MM.1S (cell line): ENCODE measurements around the gene SLC47A1.

Experiments used
- DNase-seq: peaks from one replicate; pipeline ENCODE4 v3.0.0-alpha.2; 2015
- H2AFZ ChIP-seq: fragments of 300-600 bp; sonication (generic); 2 replicates; pipeline ENCODE4 v1.6.0; 2016; ENCODE audit warnings: antibody characterized with exemption, low read length
- H3F3A ChIP-seq: fragments of 300-600 bp; sonication (generic); 2 replicates; pipeline ENCODE4 v1.6.1; 2016; ENCODE audit warnings: mild to moderate bottlenecking, antibody characterized with exemption, low read length, moderate library complexity, mixed read lengths; ENCODE audit not compliant: insufficient read depth
- H3K27ac ChIP-seq: fragments of 300-600 bp; sonication (generic); 2 replicates; pipeline ENCODE4 v1.5.1; 2016; ENCODE audit warnings: mild to moderate bottlenecking, low read length
- H3K27me3 ChIP-seq: fragments of 300-600 bp; sonication (generic); replicated peaks from 2 replicates; pipeline ENCODE4 v1.6.0; 2016; ENCODE audit warnings: low read length; ENCODE audit not compliant: insufficient read depth
- H3K36me3 ChIP-seq: fragments of 300-600 bp; sonication (generic); replicated peaks from 2 replicates; pipeline ENCODE4 v1.6.1; 2016; ENCODE audit warnings: mild to moderate bottlenecking, low read length, mixed read lengths; ENCODE audit not compliant: insufficient read depth
- H3K4me1 ChIP-seq: fragments of 300-600 bp; sonication (generic); 2 replicates; pipeline ENCODE4 v1.6.1; 2016; ENCODE audit warnings: low read length, mixed read lengths
- H3K4me2 ChIP-seq: fragments of 300-600 bp; sonication (generic); 2 replicates; pipeline ENCODE4 v1.6.0; 2016; ENCODE audit warnings: low read depth, low read length
- H3K4me3 ChIP-seq: fragments of 300-600 bp; sonication (generic); 2 replicates; pipeline ENCODE4 v1.5.1; 2016; ENCODE audit warnings: low read length, mixed read lengths
- H3K79me2 ChIP-seq: fragments of 300-600 bp; sonication (generic); 2 replicates; pipeline ENCODE4 v1.6.1; 2016; ENCODE audit warnings: mixed run types, low read length, mixed read lengths
- H3K9ac ChIP-seq: fragments of 300-600 bp; sonication (generic); 2 replicates; pipeline ENCODE4 v1.6.1; 2016; ENCODE audit warnings: low read length, mixed read lengths
- H3K9me2 ChIP-seq: fragments of 300-600 bp; sonication (generic); replicated peaks from 2 replicates; pipeline ENCODE4 v1.6.1; 2016; ENCODE audit warnings: mild to moderate bottlenecking, low read length, mixed read lengths; ENCODE audit not compliant: insufficient read depth
- H3K9me3 ChIP-seq: fragments of 300-600 bp; sonication (generic); replicated peaks from 2 replicates; pipeline ENCODE4 v1.6.1; 2016; ENCODE audit warnings: mild to moderate bottlenecking, low read length, mixed read lengths; ENCODE audit not compliant: insufficient read depth
- H4K20me1 ChIP-seq: fragments of 300-600 bp; sonication (generic); 2 replicates; pipeline ENCODE4 v1.6.1; 2016; ENCODE audit warnings: mild to moderate bottlenecking, low read length, moderate library complexity, mixed read lengths; ENCODE audit not compliant: insufficient read depth
- CTCF ChIP-seq: fragments of 300-600 bp; sonication (generic); IDR thresholded peaks from 2 replicates; pipeline ENCODE4 v1.5.1; 2016; ENCODE audit warnings: antibody characterized with exemption, low read length, mixed read lengths
- EZH2 ChIP-seq: fragments of 300-600 bp; sonication (generic); optimal IDR thresholded peaks from 2 replicates; pipeline ENCODE3; 2017; ENCODE audit warnings: low read depth, mild to moderate bottlenecking, antibody characterized with exemption, low read length, mixed read lengths
- EZH2phosphoT487 ChIP-seq: fragments of 300-600 bp; sonication (generic); IDR thresholded peaks from 2 replicates; pipeline ENCODE4 v1.6.1; 2018; ENCODE audit warnings: antibody characterized with exemption, low read length

The SLC47A1 gene

GRCh38 chr17:19538095-19539039 is 4.7 kb downstream of the SLC47A1 start:
- Histone ChIP-seq H3K4me1 (peaks cover 24% of the 10 kb centered on the region), H3K9ac (no peak overlapping the region), H4K20me1 (no peaks in the 10 kb centered on the region), H3F3A (0 out of 2 replicates have a peak, but pooled peaks cover 5% of the 10 kb centered on the region), H3K9me2 (no peaks in the 10 kb centered on the region), H3K27ac (no peak overlapping the region), H3K79me2 (no peaks in the 10 kb centered on the region), H3K9me3 (no peaks in the 10 kb centered on the region), H3K4me2 (peak overlapping the region; percentile 24), H3K36me3 (no peaks in the 10 kb centered on the region), H3K4me3 (no peak overlapping the region), H3K27me3 (no peaks in the 10 kb centered on the region), H2AFZ (no peak overlapping the region)
- no peak for TF ChIP-seq CTCF
- TF ChIP-seq EZH2phosphoT487, result no peak
- no peak for TF ChIP-seq EZH2
- DNase-seq, result peak; percentile 57

- TF ChIP-seq EZH2 (no peak), EZH2phosphoT487 (no peak), CTCF (no peak)
- H3K9me2 ChIP-seq, result no peaks in the 10 kb centered on the region
- no peaks in the 10 kb centered on the region for H3K9me3 ChIP-seq
- no peaks in the 10 kb centered on the region for H4K20me1 ChIP-seq
- H3K4me2 ChIP-seq, result peak overlapping the region; percentile 24; the same call in 1 of the 2 replicates
- no peaks in the 10 kb centered on the region for H3K36me3 ChIP-seq
- H3K27me3 ChIP-seq, result no peaks in the 10 kb centered on the region
- H3K4me3 ChIP-seq, result no peak overlapping the region
- H3K27ac ChIP-seq, result no peak overlapping the region
- 0 out of 2 replicates have a peak, but pooled peaks cover 5% of the 10 kb centered on the region for H3F3A ChIP-seq
- no peaks in the 10 kb centered on the region for H3K79me2 ChIP-seq
- H2AFZ ChIP-seq, result no peak overlapping the region
- no peak overlapping the region for H3K9ac ChIP-seq
- H3K4me1 ChIP-seq, result peaks cover 24% of the 10 kb centered on the region
- DNase-seq, result no peak
Observed at GRCh38 chr17:19539040-19539399, 5.4 kb downstream of the SLC47A1 start.

GRCh38 chr17:19539841-19540311 is 6.2 kb downstream of the SLC47A1 start:
- no peaks in the 10 kb centered on the region for H3K9me2 ChIP-seq
- H3K27me3 ChIP-seq, result no peaks in the 10 kb centered on the region
- H3K9me3 ChIP-seq, result no peaks in the 10 kb centered on the region
- no peaks in the 10 kb centered on the region for H3K79me2 ChIP-seq
- TF ChIP-seq EZH2 (no peak), EZH2phosphoT487 (no peak), CTCF (no peak)
- H4K20me1 ChIP-seq, result no peaks in the 10 kb centered on the region
- H3K27ac ChIP-seq, result no peak overlapping the region
- 0 out of 2 replicates have a peak, but pooled peaks cover 5% of the 10 kb centered on the region for H3F3A ChIP-seq
- H3K36me3 ChIP-seq, result no peaks in the 10 kb centered on the region
- no peak for DNase-seq
- no peak overlapping the region for H3K4me3 ChIP-seq
- H3K4me1 ChIP-seq, result peaks cover 27% of the 10 kb centered on the region
- H2AFZ ChIP-seq, result no peak overlapping the region
- H3K4me2 ChIP-seq, result no peak overlapping the region
- no peak overlapping the region for H3K9ac ChIP-seq
